A172 (cell line): ENCODE results near the gene GRIK2. TPM values are rescaled to one million over a fixed set of nuclear protein-coding genes. Genes with fewer than 3 reads are reported as not detected.

Source experiments
- DNase-seq: peaks from one replicate; pipeline ENCODE4 v3.0.0-alpha.2; 2015; ENCODE audit warnings: low spot score
- total RNA-seq: library from RNA; depleted of rRNA; stranded (reverse); fragments of >200 nt; shearing (Covaris generic); gene quantifications from 2 replicates; pipeline ENCODE4 v1.2.3, GENCODE V29; 2014

Gene GRIK2
- total RNA-seq, 1 experiment from 2014 or later, result 0.12 TPM

- DNase-seq, result no peak
Measured at GRCh38 chr6:101454106-101454676, 60.7 kb downstream of the GRIK2 start.

- no peak for DNase-seq
Measured at GRCh38 chr6:101458336-101458735, 64.8 kb downstream of the GRIK2 start.

DNA sequence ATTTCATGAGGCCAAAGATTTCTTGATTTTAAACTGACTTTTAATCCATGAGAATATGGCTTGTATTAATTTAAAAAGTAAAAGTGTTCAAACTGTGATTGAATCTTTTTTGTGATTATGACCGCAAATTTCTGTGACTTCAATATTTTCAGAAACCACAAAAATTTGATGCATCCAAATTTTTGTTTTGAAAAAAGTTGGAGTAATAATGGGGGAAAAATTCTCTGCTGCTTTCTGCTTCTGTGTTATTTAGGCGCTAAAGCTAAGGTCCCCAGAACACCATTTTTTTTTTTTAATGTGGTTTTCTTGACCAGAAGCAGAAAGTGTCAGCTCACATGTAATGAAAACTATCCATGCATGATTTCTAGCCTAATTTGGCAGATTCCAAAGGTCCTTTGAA, 65.3 kb downstream of the GRIK2 start:
- DNase-seq, result no peak

- DNase-seq, result no peak
Measured at GRCh38 chr6:101462576-101462975, 69.1 kb downstream of the GRIK2 start.

- DNase-seq, result no peak
Measured at GRCh38 chr6:101465863-101466262, 72.4 kb downstream of the GRIK2 start.

GRCh38 chr6:101477436-101477835, 83.9 kb downstream of the GRIK2 start:
- no peak for DNase-seq

DNA sequence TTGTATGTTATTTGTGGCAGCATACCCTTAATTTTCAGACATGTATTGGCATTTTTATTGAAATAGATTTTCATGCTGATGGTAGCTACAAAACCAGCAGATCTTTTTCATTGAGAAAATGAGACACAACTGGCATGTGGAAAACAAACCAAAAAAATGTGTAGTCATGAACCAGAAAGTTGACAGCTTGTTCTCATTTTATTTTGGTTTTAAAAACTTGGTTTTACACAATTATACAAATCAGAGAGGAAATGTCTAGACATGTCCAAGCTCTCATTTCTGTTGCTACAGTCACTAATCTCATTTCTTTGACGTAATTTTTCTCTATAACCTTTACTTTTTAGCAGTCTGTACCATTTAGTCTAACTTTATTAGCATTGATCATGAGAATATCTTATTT, 85.4 kb downstream of the GRIK2 start:
- no peak for DNase-seq

- no peak for DNase-seq
Measured at GRCh38 chr6:101482606-101483005, 89.1 kb downstream of the GRIK2 start.

DNA sequence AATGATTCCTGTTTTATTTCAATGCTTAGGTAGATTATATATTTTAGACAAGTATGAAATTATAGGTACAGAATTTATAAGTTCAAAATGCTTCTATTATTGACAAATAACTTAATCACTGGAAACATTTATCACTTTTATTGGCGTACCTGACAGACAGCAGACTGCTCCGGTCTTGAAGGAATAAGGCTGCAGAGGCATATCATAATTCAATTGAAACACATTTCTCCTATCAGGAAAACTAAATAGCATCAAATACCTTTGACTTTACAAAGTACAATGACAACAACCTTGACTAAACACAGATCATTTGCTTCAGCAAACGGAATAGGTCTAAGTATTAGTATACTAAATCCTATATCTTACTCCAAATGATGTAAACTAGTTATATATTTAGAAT, 91.3 kb downstream of the GRIK2 start:
- DNase-seq, result no peak

- no peak for DNase-seq
Measured at GRCh38 chr6:101486124-101486523, 92.6 kb downstream of the GRIK2 start.

GRCh38 chr6:101486726-101487125, 93.2 kb downstream of the GRIK2 start:
- DNase-seq, result no peak

DNA sequence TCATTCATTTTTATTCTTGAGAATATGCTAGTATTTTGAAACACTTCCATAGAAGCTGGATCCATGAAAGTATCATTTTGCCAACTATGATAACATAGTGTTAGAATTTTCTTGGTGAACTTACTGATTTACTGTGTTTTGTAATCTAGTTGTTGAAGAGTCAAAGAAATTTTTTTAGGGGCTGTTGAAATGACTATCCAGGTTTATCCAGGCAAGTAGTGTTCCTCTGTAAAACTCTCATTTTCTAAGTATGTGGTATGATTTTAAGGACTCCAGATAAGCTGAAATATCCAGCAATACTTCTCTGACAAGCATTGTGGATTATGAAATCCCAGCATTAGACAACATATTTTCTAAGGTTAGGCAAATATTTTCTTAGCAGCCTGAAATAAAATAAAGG, 95.9 kb downstream of the GRIK2 start:
- DNase-seq, result no peak

DNA sequence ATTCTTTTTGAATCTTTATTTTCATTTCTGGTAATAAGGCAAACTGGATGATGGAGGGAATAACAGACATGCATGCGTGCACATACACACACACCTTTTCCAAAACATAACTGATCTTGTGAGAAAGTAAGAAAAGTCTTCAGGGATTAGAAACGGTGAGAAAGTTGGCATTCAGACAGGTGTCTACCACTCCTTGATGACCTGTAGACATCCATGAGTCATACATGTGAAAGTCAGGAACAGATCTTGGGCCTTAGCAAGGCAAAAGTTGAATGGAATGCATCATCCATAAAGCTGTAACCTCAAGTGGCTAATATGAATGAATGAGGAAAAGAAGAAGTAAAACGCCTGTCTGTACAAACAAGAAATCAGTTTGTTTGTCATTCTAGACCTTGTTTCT, 97.3 kb downstream of the GRIK2 start:
- DNase-seq, result no peak

DNA sequence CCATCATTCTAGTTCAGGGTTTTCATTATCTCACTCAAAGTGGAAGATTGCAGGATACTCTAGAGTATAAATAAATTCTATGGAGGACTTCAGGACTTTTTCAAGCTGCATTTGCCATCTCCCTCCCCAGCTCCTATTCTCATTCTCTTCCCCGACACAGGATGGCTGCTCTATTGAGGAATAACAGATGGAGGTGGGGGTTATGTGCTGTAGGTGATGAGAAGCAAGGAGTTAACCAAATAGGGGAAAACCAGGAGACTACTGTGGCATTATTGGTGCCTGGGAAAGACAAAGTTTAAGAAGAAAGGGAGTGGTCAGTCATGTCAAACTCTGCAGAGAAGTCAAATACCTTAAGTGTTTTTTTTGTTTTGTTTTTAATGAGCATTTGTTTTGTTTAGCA, 109.3 kb downstream of the GRIK2 start:
- DNase-seq, result no peak

DNA sequence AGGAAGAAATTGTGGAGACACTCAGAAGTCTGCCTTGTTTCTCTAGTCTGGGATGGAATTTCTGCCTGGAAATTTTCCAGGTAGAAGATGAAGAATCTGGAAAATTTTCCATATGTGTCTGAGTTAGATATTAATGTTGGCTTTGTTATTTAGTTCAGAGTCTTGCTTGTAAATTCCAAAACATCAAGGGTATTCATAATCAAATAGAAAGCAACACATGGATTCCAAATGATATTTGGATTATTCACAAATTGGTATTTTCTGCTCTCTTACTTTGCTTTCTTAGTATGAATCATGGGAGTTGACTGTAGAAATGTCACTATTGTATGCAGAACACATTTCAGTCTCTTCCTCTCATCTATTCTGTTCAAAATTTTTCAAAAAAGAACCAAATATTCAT, 116.0 kb downstream of the GRIK2 start:
- no peak for DNase-seq

DNA sequence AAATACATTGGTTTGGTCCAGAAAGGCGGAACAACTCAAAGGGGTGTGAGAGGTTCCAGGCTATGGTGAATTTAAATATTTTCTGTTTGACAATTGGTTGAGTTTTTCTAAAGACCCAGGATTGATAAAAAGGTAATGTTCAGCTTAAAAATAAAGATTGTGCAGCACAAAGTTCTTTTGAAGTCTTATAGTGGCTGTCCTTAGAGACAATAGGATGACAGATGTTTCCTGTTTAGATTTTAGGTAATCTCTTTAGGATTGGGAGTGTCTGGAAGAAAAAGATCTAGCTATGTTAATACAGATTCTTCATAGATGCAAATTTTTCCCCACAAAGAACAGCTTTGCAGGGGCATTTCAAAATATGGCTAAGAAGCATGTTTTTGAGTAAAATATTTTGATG, 119.7 kb downstream of the GRIK2 start:
- no peak for DNase-seq

- DNase-seq, result no peak
Measured at GRCh38 chr6:101516578-101516977, 123.1 kb downstream of the GRIK2 start.

GRCh38 chr6:101517632-101518031, 124.1 kb downstream of the GRIK2 start:
- DNase-seq, result no peak

DNA sequence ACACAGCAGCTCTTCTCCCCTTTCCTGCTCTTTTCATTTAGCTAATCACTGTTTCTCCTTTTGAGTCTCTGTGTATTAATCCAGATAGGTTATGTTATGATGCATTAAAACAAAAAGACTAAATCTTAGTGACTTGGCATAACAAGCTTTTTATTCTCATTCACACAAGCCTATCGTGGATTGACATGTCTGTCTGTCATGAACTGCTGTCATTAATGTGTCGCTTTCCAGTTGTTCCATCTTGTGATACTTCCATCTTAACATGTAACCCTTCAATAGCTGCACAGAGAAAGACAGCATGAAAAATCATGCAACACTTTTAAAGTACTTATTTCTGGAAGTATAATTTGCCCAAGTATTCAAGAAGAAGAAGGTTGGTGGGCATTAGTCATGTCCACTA, 128.7 kb downstream of the GRIK2 start:
- no peak for DNase-seq

DNA sequence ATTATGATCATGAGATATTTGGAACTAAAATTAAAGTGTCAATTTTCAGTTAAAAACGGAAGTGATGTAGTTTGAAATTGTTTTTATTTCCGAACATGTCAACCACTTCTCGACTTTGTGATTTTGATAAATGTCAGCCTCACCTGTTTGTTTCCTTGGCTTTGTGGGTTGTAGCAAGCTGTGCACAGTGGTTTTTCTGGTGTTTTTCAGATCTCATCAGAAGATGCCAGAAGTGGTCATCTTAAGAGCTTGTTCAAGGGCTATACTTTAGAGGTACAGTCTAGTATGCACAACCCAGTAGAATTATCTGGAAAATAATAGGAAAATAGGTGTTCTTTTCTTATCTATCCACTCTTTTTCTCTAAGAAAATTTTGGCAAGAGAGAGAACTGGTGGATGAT, 134.0 kb downstream of the GRIK2 start:
- no peak for DNase-seq

DNA sequence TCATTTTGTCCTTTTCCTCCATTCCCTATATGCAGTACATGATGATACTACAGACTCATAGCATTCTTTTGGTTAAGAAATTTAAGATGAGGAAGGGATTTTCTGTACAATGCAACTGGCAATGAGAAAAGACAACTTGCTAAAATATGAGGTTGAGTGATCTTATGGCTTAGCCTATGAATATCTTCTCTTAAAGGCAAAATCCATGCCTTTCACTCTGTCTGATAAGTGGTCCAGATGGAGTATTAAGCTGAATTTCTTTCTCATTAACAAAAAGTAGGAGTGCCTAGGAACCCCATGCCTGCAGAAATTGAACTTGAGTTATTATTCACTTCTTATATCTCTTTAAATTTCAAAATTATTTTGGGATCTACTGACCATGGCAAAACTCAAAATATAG, 135.3 kb downstream of the GRIK2 start:
- DNase-seq, result no peak

- no peak for DNase-seq
Measured at GRCh38 chr6:101531538-101531937, 138.0 kb downstream of the GRIK2 start.

DNA sequence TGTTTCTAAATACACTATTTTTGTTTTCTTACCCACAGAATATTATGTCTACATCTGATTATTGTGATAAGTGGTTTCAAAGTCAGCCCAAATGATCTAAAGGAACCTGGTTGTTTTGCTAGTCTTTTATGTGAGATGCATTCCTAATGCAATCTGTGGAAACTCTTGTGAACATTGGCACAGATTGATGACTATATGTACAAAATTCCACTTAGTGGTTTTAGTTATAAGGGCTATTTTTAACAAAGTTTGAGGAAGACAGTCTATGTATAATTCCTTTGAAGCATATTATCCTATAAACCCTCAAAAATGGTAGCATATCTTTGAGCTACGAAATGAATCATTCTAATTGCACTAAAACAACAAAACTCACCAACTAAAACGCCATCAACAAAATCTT, 140.9 kb downstream of the GRIK2 start:
- DNase-seq, result no peak

GRCh38 chr6:101534821-101535220, 141.3 kb downstream of the GRIK2 start:
- no peak for DNase-seq
